ENCODE results near the gene ZBED1. TPM values are rescaled to one million over a fixed set of nuclear protein-coding genes. Genes with fewer than 3 reads are reported as not detected.

ZBED1 gene
- polyA plus RNA-seq, 1 experiment: 23.0 TPM

- no peak for TF ChIP-seq CTCF (IDR thresholded peaks at IDR 0.05; ENCODE audit: low read depth, low read length)
- no peak overlapping the region for H3K4me3 ChIP-seq (ENCODE audit: low read depth, low read length)
- no peaks in the 10 kb centered on the region for H3K27me3 ChIP-seq (ENCODE audit: control insufficient read depth, insufficient read depth, low read length)
- H3K27ac ChIP-seq (ENCODE audit: low read depth, low read length): no peak overlapping the region
- ChIA-PET POLR2A (no interaction called here), CTCF (no interaction called here)
- H3K9me3 ChIP-seq (ENCODE audit: control insufficient read depth, insufficient read depth, low read length): peaks cover 5% of the 10 kb centered on the region; the same call in 1 of the 2 replicates
- no peak for DNase-seq (ENCODE audit: low read depth, low spot score)
Measured at GRCh38 chrX:2495595-2495994, 5.2 kb downstream of the ZBED1 start.

GRCh38 chrX:2492531-2493218 lies 8.1 kb downstream of the ZBED1 start:
- DNase-seq (ENCODE audit: low read depth, low spot score): no peak
- Histone ChIP-seq H3K4me3 (ENCODE audit: low read depth, low read length) (no peak overlapping the region), H3K27me3 (ENCODE audit: control insufficient read depth, insufficient read depth, low read length) (no peaks in the 10 kb centered on the region), H3K27ac (ENCODE audit: low read depth, low read length) (no peak overlapping the region), H3K9me3 (ENCODE audit: control insufficient read depth, insufficient read depth, low read length) (peaks cover 27% of the 10 kb centered on the region; the same call in 1 of the 2 replicates)
- ChIA-PET CTCF (no interaction called here), POLR2A (no interaction called here)
- no peak for TF ChIP-seq CTCF (IDR thresholded peaks at IDR 0.05; ENCODE audit: low read depth, low read length)

GRCh38 chrX:2490634-2491033 lies 10.1 kb downstream of the ZBED1 start:
- H3K27ac ChIP-seq (ENCODE audit: low read depth, low read length): no peak overlapping the region
- CTCF ChIA-PET: no interaction called here
- DNase-seq (ENCODE audit: low read depth, low spot score): no peak

GRCh38 chrX:2489446-2490445 lies 11.0 kb downstream of the ZBED1 start:
- Histone ChIP-seq H3K27me3 (ENCODE audit: control insufficient read depth, insufficient read depth, low read length) (no peaks in the 10 kb centered on the region), H3K9me3 (ENCODE audit: control insufficient read depth, insufficient read depth, low read length) (peaks cover 27% of the 10 kb centered on the region; the same call in 1 of the 2 replicates), H3K27ac (ENCODE audit: low read depth, low read length) (no peak overlapping the region), H3K4me3 (ENCODE audit: low read depth, low read length) (no peak overlapping the region)
- ChIA-PET CTCF (no interaction called here), POLR2A (no interaction called here)
- TF ChIP-seq CTCF (IDR thresholded peaks at IDR 0.05; ENCODE audit: low read depth, low read length): no peak
- no peak for DNase-seq (ENCODE audit: low read depth, low spot score)

More at GRCh38 chrX:2490634-2491033, 10.1 kb downstream of the ZBED1 start:
- Histone ChIP-seq H3K27me3 (ENCODE audit: control insufficient read depth, insufficient read depth, low read length) (no peaks in the 10 kb centered on the region), H3K9me3 (ENCODE audit: control insufficient read depth, insufficient read depth, low read length) (peaks cover 27% of the 10 kb centered on the region; the same call in 1 of the 2 replicates), H3K4me3 (ENCODE audit: low read depth, low read length) (no peak overlapping the region)
- POLR2A ChIA-PET: no interaction called here
- no peak for TF ChIP-seq CTCF (IDR thresholded peaks at IDR 0.05; ENCODE audit: low read depth, low read length)
